Measurements from ENCODE around the gene SYNE1. TPM values are rescaled to one million over a fixed set of nuclear protein-coding genes. Genes with fewer than 3 reads are reported as not detected.

Gene SYNE1
- total RNA-seq, 1 experiment from 2014 or later: 23.0 TPM

DNA sequence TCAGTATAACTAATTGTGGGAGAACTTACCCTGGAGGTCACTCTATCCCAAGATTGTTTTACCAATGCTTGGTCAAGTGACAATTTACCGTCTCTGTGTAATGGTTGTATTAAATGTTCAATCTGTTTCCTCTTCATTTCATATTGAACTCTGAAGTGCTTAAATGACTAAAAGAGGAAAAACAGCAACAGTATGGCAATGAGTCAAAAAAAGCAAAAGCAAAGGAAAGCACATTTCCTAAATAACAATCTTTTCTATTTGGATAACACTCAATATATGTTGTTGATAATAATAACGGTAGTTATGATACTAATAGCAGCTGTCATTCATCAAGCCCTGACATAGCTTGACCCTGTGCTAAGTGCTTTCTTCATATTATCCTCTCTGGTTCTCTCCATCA is 152.4 kb downstream of the SYNE1 start:
- POLR2A ChIA-PET: no interaction called here
- no peaks in the 10 kb centered on the region for H3K9me3 Mint-ChIP-seq (ENCODE audit: unreplicated experiment)
- Histone ChIP-seq H3K27me3 (replicated peaks; ENCODE audit: control insufficient read depth, insufficient read depth, low read length) (no peaks in the 10 kb centered on the region), H3K4me1 (no peaks in the 10 kb centered on the region), H3K9me3 (no peaks in the 10 kb centered on the region), H3K36me3 (ENCODE audit: control insufficient read depth, insufficient read depth, low read length) (no peaks in the 10 kb centered on the region), H3K4me3 (ENCODE audit: low read depth, low read length) (no peak overlapping the region)
- no peaks in the 10 kb centered on the region for H3K4me1 Mint-ChIP-seq (ENCODE audit: low read depth, unreplicated experiment)
- no peaks in the 10 kb centered on the region for H3K36me3 Mint-ChIP-seq (ENCODE audit: insufficient read depth, unreplicated experiment)
- peaks cover 4% of the 10 kb centered on the region for H3K27me3 Mint-ChIP-seq (ENCODE audit: insufficient read depth, unreplicated experiment)
- TF ChIP-seq, protein P1, sequence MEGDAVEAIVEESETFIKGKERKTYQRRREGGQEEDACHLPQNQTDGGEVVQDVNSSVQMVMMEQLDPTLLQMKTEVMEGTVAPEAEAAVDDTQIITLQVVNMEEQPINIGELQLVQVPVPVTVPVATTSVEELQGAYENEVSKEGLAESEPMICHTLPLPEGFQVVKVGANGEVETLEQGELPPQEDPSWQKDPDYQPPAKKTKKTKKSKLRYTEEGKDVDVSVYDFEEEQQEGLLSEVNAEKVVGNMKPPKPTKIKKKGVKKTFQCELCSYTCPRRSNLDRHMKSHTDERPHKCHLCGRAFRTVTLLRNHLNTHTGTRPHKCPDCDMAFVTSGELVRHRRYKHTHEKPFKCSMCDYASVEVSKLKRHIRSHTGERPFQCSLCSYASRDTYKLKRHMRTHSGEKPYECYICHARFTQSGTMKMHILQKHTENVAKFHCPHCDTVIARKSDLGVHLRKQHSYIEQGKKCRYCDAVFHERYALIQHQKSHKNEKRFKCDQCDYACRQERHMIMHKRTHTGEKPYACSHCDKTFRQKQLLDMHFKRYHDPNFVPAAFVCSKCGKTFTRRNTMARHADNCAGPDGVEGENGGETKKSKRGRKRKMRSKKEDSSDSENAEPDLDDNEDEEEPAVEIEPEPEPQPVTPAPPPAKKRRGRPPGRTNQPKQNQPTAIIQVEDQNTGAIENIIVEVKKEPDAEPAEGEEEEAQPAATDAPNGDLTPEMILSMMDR (IDR thresholded peaks at IDR 0.05; ENCODE audit: insufficient read depth in 1 of 2, low read depth in 1 of 2, low read length in 1 of 2, severe bottlenecking in 1 of 2, unreplicated experiment in 1 of 2): no peak
- BruUV-seq (replicated peaks): no TSS peak
- CTCF ChIA-PET: interaction anchor here (0.9 kb wide), 1 partner anchor 158 kb away, joined by 4 read pairs; no protein-coding TSS in a partner anchor
- no peak overlapping the region for H3K27ac Mint-ChIP-seq (ENCODE audit: unreplicated experiment)
- DNase-seq: no peak
- no peak overlapping the region for H3K4me3 Mint-ChIP-seq (ENCODE audit: unreplicated experiment)
- intact Hi-C loops (cut with micrococcal nuclease; ENCODE audit: unreplicated experiment): loop anchor here (1.0 to 2.0 kb wide), 4 partner anchors 67 to 414 kb away; no protein-coding TSS in a partner anchor

DNA sequence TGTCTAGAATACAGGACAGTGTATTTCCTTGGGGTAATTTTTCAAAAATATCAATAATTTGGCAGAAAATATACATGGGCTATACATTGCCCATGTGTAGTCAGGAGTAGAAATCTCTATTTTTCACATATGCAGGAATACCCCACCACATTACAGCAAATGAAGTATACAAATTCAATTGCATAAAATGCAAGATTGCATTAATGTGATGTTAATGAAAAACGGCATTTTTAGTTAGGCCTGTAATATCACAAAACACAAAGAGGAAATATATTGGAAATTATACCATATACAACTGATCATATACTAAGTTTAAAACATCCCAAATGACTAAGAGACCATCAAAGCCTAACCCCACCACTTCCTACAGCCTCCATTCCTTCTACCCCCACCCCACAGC is 154.9 kb downstream of the SYNE1 start:
- intact Hi-C loops (cut with micrococcal nuclease; ENCODE audit: unreplicated experiment): no loop called here
- no peak overlapping the region for H3K27ac Mint-ChIP-seq (ENCODE audit: unreplicated experiment)
- no peaks in the 10 kb centered on the region for H3K4me1 Mint-ChIP-seq (ENCODE audit: low read depth, unreplicated experiment)
- no peaks in the 10 kb centered on the region; the same call in 1 of the 2 replicates for H3K27me3 ChIP-seq (replicated peaks; ENCODE audit: control insufficient read depth, insufficient read depth, low read length)
- no peak for DNase-seq
- TF ChIP-seq, protein P1 (IDR thresholded peaks at IDR 0.05; ENCODE audit: insufficient read depth in 1 of 2, low read depth in 1 of 2, low read length in 1 of 2, severe bottlenecking in 1 of 2, unreplicated experiment in 1 of 2): no peak
- ChIA-PET POLR2A (no interaction called here), CTCF (no interaction called here)
- no peaks in the 10 kb centered on the region for H3K9me3 ChIP-seq
- H3K36me3 ChIP-seq (ENCODE audit: control insufficient read depth, insufficient read depth, low read length): no peaks in the 10 kb centered on the region
- no peak overlapping the region for H3K4me3 Mint-ChIP-seq (ENCODE audit: unreplicated experiment)
- no peaks in the 10 kb centered on the region for H3K36me3 Mint-ChIP-seq (ENCODE audit: insufficient read depth, unreplicated experiment)
- no peak overlapping the region for H3K4me3 ChIP-seq (ENCODE audit: low read depth, low read length)
- no TSS peak for BruUV-seq (replicated peaks)
- H3K4me1 ChIP-seq: no peaks in the 10 kb centered on the region
- peaks cover 4% of the 10 kb centered on the region for H3K27me3 Mint-ChIP-seq (ENCODE audit: insufficient read depth, unreplicated experiment)
- no peaks in the 10 kb centered on the region for H3K9me3 Mint-ChIP-seq (ENCODE audit: unreplicated experiment)

DNA sequence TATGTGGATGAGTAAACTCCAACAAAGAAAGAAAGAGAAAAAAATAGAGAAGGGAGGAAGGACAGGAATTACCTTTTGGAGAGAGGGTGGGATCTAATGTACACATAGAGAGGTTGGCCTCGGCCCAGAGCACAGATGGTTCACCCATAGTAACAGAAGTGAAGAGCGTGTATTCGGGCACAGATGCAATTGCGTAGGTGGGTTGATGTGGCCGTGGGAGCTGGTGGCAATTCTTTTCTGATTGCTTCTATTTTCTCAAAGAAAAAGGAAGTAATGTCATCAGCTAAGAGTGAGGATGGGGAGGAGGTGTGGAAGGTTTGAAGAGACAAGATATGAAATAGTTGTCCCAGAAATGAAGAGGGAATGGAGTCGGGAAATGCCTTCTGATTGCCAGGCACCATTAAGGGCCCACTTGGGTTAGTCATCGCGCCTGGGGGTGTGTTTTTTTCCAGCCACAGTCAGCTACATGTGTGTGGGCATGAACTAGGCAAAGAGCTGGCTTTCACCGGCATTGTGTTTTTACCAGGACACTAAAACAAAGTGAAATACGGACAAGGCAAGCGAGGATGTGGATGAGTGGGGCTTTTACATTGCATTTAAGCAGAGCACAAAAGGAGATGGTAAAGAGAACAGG is 158.7 kb downstream of the SYNE1 start:
- no peaks in the 10 kb centered on the region for H3K4me1 ChIP-seq
- H3K27me3 ChIP-seq (replicated peaks; ENCODE audit: control insufficient read depth, insufficient read depth, low read length): no peaks in the 10 kb centered on the region; the same call in 1 of the 2 replicates
- no peaks in the 10 kb centered on the region for H3K9me3 Mint-ChIP-seq (ENCODE audit: unreplicated experiment)
- no peak overlapping the region for H3K27ac Mint-ChIP-seq (ENCODE audit: unreplicated experiment)
- no TSS peak for BruUV-seq (replicated peaks)
- no peaks in the 10 kb centered on the region for H3K4me1 Mint-ChIP-seq (ENCODE audit: low read depth, unreplicated experiment)
- intact Hi-C loops (cut with micrococcal nuclease; ENCODE audit: unreplicated experiment): no loop called here
- H3K36me3 Mint-ChIP-seq (ENCODE audit: insufficient read depth, unreplicated experiment): no peaks in the 10 kb centered on the region
- no peak for DNase-seq
- no peaks in the 10 kb centered on the region for H3K9me3 ChIP-seq
- peaks cover 4% of the 10 kb centered on the region for H3K27me3 Mint-ChIP-seq (ENCODE audit: insufficient read depth, unreplicated experiment)
- no peak overlapping the region for H3K4me3 Mint-ChIP-seq (ENCODE audit: unreplicated experiment)
- CTCF ChIA-PET: no interaction called here
- H3K4me3 ChIP-seq (ENCODE audit: low read depth, low read length): no peak overlapping the region
- H3K36me3 ChIP-seq (ENCODE audit: control insufficient read depth, insufficient read depth, low read length): no peaks in the 10 kb centered on the region
- POLR2A ChIA-PET: no interaction called here
- TF ChIP-seq, protein P1 (IDR thresholded peaks at IDR 0.05; ENCODE audit: insufficient read depth in 1 of 2, low read depth in 1 of 2, low read length in 1 of 2, severe bottlenecking in 1 of 2, unreplicated experiment in 1 of 2): no peak

Measured in Caco-2 (cell line).